ENCODE results near the gene DYNLT1. TPM values are rescaled to one million over a fixed set of nuclear protein-coding genes. Genes with fewer than 3 reads are reported as not detected.

Gene DYNLT1
- polyA plus RNA-seq, 2 of the 4 experiments (the other 2 are of a cell fraction): 130 to 174 TPM

GRCh38 chr6:158642097-158642601 is 2.4 kb downstream of the DYNLT1 start:
- ATAC-seq (no peak), FAIRE-seq (no peak), DNase-seq (ENCODE audit: low read depth in 1 of 2, low spot score in 1 of 2) (no peak)
- Histone ChIP-seq H3K9me3 (no peaks in the 10 kb centered on the region), H3K4me2 (peak overlapping the region; percentile 79; the same call in 2 of the 3 replicates), H3K4me1 (peaks cover 19% of the 10 kb centered on the region), H3K27ac (no peak overlapping the region), H3K4me3 (no peak overlapping the region)
- TF ChIP-seq BCL3 (IDR thresholded peaks at IDR 0.05): no peak
- TF ChIP-seq RAD21 (conservative IDR thresholded peaks at IDR 0.05 in 1 of 2, IDR thresholded peaks at IDR 0.05 in 1 of 2): no peak
- no peak for TF ChIP-seq NFE2L2 (conservative IDR thresholded peaks at IDR 0.05; ENCODE audit: low read length)
- no peak for TF ChIP-seq EHMT2 (IDR thresholded peaks at IDR 0.05; ENCODE audit: low read depth)
- TF ChIP-seq FOXS1 (CRISPR knock-in tag; IDR thresholded peaks at IDR 0.05): no peak
- TF ChIP-seq FOSL2 (IDR thresholded peaks at IDR 0.05): no peak
- TF ChIP-seq FOSL2 (CRISPR knock-in tag; IDR thresholded peaks at IDR 0.05): no peak
- TF ChIP-seq CBX2 (IDR thresholded peaks at IDR 0.05; ENCODE audit: borderline replicate concordance, low read depth): no peak
- no peak for TF ChIP-seq MAFK (IDR thresholded peaks at IDR 0.05; ENCODE audit: partially characterized antibody)
- no peak for TF ChIP-seq EP300 (IDR thresholded peaks at IDR 0.05)
- no peak for TF ChIP-seq KDM1A (IDR thresholded peaks at IDR 0.05; ENCODE audit: low read depth)
- no peak for TF ChIP-seq TP53 (CRISPR knock-in tag; IDR thresholded peaks at IDR 0.05)
- no peak for TF ChIP-seq ZNF302 (CRISPR knock-in tag; IDR thresholded peaks at IDR 0.05)
- no peak for TF ChIP-seq HOXB13 (CRISPR knock-in tag; IDR thresholded peaks at IDR 0.05; ENCODE audit: low read depth)
- TF ChIP-seq NR3C1 (IDR thresholded peaks at IDR 0.05): no peak
- ChIA-PET POLR2A (no interaction called here), CTCF (interaction anchor here (1.3 kb wide), 1 partner anchor 49 kb away, joined by 3 read pairs; no protein-coding TSS in a partner anchor)
- WGBS (ENCODE audit: missing lambda C conversion rate): 94% methylated on average over 3 of the region's 8 CpGs

DNA sequence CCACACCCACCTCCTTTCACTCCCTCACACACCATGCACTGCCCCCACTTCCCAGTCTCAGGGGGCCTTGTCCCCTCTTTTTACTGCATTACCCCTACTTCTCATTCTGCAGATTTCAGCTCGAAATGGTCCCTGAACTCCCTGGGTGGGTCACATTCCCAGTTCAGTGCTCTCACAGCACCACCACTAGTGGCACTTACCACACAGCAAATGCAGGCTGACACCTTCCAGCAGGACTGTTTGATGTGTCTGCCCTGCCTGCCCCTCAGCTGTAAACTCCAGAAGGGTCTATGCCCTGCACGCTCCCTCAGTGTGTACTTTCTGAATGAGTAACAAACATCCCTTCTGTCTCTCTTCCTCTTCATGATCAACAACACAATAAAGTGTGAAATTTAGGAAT is 4.0 kb downstream of the DYNLT1 start:
- Histone ChIP-seq H3K9me3 (no peaks in the 10 kb centered on the region), H3K4me2 (no peak overlapping the region), H3K4me1 (peaks cover 18% of the 10 kb centered on the region), H3K27ac (no peak overlapping the region), H3K4me3 (no peak overlapping the region)
- CTCF ChIA-PET: interaction anchor here (0.9 to 1.2 kb wide), 3 partner anchors 10 to 426 kb away, joined by 3 to 4 read pairs (median 3); no protein-coding TSS in a partner anchor
- ATAC-seq: no peak
- POLR2A ChIA-PET: no interaction called here
- 88% methylated on average over 2 of the region's 2 CpGs for WGBS (ENCODE audit: missing lambda C conversion rate)
- no peak for FAIRE-seq
- TF ChIP-seq ZNF302 (CRISPR knock-in tag; IDR thresholded peaks at IDR 0.05) (no peak), TP53 (CRISPR knock-in tag; IDR thresholded peaks at IDR 0.05) (no peak), SREBF2 (IDR thresholded peaks at IDR 0.05) (no peak), POLR2A (IDR thresholded peaks at IDR 0.05; ENCODE audit: low read length) (no peak), EP300 (IDR thresholded peaks at IDR 0.05) (no peak)
- DNase-seq (ENCODE audit: low read depth in 1 of 2, low spot score in 1 of 2): no peak

DNA sequence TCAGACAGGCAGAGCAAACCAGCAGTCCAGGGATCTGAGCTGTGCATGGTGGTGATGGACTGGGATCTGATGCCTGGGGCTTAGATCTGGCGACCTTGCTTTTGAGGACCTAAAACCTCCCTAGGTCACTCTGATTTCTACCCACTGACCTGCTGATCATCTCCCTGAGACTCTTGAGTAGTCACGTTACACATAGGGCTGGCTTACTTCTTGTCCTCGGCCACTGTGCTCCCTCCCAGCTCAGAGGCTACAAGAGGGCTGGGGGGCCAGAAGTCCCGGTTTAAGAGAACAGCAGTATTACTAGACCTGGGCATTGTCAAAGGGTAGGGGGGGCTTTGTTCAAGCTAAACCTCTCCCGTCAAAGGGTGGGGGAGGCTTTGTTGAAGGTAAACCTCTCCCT is 5.5 kb downstream of the DYNLT1 start:
- ChIA-PET CTCF (interaction anchor here (0.8 to 1.4 kb wide), 4 partner anchors 9 to 69 kb away, joined by 3 to 5 read pairs (median 4); no protein-coding TSS in a partner anchor), POLR2A (no interaction called here)
- Histone ChIP-seq H3K4me3 (no peak overlapping the region), H3K4me1 (peaks cover 14% of the 10 kb centered on the region; the same call in 1 of the 3 replicates), H3K9me3 (no peaks in the 10 kb centered on the region), H3K27ac (no peak overlapping the region), H3K4me2 (no peak overlapping the region)
- FAIRE-seq (no peak), DNase-seq (ENCODE audit: low read depth in 1 of 2, low spot score in 1 of 2) (no peak), ATAC-seq (peak in 1 of 2 experiments; percentile 24; a peak in 1 of 6 replicates)
- TF ChIP-seq TP53 (CRISPR knock-in tag; IDR thresholded peaks at IDR 0.05): no peak
- no peak for TF ChIP-seq HEYL (CRISPR knock-in tag; IDR thresholded peaks at IDR 0.05)
- no peak for TF ChIP-seq RFX5 (IDR thresholded peaks at IDR 0.05)
- no peak for TF ChIP-seq MAX (IDR thresholded peaks at IDR 0.05)
- TF ChIP-seq, protein P1, sequence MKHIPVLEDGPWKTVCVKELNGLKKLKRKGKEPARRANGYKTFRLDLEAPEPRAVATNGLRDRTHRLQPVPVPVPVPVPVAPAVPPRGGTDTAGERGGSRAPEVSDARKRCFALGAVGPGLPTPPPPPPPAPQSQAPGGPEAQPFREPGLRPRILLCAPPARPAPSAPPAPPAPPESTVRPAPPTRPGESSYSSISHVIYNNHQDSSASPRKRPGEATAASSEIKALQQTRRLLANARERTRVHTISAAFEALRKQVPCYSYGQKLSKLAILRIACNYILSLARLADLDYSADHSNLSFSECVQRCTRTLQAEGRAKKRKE (CRISPR knock-in tag; IDR thresholded peaks at IDR 0.05; ENCODE audit: low read depth): no peak
- TF ChIP-seq FOXS1 (CRISPR knock-in tag; IDR thresholded peaks at IDR 0.05): no peak
- TF ChIP-seq POLR2AphosphoS2 (conservative IDR thresholded peaks at IDR 0.05; ENCODE audit: low read length): no peak
- TF ChIP-seq MAZ (IDR thresholded peaks at IDR 0.05; ENCODE audit: borderline replicate concordance, low read depth, low read length): no peak
- no peak for TF ChIP-seq CEBPB (IDR thresholded peaks at IDR 0.05)
- no peak for TF ChIP-seq RCOR1 (IDR thresholded peaks at IDR 0.05; ENCODE audit: low read depth, low read length)
- TF ChIP-seq CHD4 (IDR thresholded peaks at IDR 0.05; ENCODE audit: borderline replicate concordance): no peak
- no peak for TF ChIP-seq MYC (IDR thresholded peaks at IDR 0.05; ENCODE audit: borderline replicate concordance, low read length)
- no peak for TF ChIP-seq KDM1A (IDR thresholded peaks at IDR 0.05; ENCODE audit: low read depth)
- 91% methylated on average over 5 of the region's 5 CpGs for WGBS (ENCODE audit: missing lambda C conversion rate)

Data from A549 (cell line).